ENCODE measurements around the gene PRDM10.
"Not testable (repeated sequence)": the region's sequence is repeated elsewhere in the genome, so short reads cannot be mapped to it uniquely, and the experiment has no call there.

PRDM10 gene

DNA sequence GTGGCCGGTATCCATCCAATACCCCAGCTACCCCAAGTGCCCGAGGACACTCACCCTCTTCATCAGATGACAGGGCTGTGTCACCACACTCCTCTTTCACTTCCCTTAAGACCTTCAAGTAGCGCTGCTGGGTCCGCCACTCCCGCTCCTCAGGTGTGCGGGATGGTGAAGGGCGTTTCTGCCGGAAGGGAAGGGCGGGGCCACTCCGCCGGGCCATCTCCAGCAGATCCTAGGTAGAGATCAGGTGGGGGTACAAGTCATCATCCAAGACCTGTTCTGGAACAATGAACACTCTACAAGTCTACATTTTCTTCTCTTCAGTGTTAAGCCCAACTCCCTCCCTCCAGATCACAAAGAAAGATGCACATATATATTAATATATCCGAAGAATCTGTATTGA, 117.3 kb downstream of the PRDM10 start:
- no peak for TF ChIP-seq CTCF (conservative IDR thresholded peaks at IDR 0.05; ENCODE audit: low read depth, low read length)
- no peak overlapping the region for H3K4me3 ChIP-seq (ENCODE audit: low read depth, low read length)
- DNase-seq (ENCODE audit: low read depth) = no peak

DNA sequence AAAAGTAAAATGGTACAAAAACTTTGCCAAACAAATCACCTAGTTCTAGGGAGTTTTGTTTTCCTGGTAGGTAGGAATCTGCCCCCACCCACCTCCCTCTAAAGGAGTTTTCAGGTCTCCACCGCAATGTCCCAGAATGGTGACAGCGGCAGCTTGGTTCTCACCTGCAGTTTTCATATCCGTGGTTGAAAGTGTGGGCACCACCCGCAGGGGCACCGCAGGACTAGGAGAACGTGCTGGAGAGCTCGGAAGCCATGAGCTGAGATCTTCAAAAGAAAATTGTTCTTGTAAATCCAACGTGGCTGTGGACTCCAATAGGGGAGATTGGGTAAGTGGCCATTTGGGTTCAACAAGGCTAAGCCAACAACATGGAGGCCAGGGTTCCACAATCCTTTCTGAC, 118.1 kb downstream of the PRDM10 start:
- no peak overlapping the region for H3K4me3 ChIP-seq (ENCODE audit: low read depth, low read length)
- no peak for TF ChIP-seq CTCF (conservative IDR thresholded peaks at IDR 0.05; ENCODE audit: low read depth, low read length)
- DNase-seq (ENCODE audit: low read depth) = no peak

DNA sequence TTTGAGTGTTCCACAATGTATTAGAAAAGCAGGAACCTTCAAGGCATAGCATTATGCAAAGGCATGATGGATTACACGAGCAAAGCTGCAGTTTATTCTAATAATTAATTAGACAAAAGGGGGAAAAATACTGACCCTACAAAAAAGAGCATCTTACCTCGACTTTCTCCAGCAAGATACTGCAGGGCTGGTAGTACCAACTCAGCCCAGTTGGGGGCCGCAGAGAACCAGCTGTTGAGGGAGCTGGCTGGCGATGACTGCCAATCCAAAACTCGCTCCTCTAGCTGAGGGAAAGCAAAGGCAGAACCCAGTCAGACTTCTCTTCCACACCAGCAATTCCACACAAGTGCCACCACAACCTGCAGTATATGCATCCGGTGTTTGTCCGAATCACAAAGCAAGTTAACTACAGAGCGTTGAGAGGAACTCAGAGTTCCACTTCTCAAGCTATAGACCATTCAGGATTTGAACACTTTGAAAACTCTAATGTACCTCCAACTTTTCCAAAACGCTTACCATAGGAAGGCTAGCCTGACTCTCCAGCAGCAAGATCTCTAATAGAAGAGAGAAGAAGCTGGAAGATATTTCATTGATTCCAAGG, 121.0 kb downstream of the PRDM10 start:
- H3K4me3 ChIP-seq (ENCODE audit: low read depth, low read length) = no peak overlapping the region
- DNase-seq (ENCODE audit: low read depth) = peak; percentile 46
- TF ChIP-seq CTCF (conservative IDR thresholded peaks at IDR 0.05; ENCODE audit: low read depth, low read length) = peak; percentile 72

DNA sequence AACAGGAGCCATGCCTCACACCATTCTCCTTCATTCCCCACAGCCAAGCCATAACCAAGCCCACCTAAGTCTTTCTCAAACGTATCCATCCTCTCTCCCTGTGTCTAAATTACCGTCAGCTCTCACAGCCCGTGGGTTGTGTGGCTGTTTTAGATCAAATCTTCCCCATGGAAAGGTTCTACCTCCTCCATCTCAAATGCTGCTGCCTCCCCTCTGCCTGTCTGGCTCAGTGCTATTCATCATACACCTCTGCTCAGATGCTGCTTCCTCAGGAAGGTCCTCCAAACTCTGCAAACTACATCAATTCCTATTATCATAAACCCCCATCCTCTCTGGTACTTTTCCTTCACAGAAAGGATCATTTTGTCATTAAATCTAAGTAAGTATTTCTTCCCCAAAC, 122.3 kb downstream of the PRDM10 start:
- no peak for DNase-seq (ENCODE audit: low read depth)
- TF ChIP-seq CTCF (conservative IDR thresholded peaks at IDR 0.05; ENCODE audit: low read depth, low read length) = no peak
- H3K4me3 ChIP-seq (ENCODE audit: low read depth, low read length) = no peak overlapping the region

- no peak for DNase-seq (ENCODE audit: low read depth)
- TF ChIP-seq CTCF (conservative IDR thresholded peaks at IDR 0.05; ENCODE audit: low read depth, low read length) = no peak
- no peak overlapping the region for H3K4me3 ChIP-seq (ENCODE audit: low read depth, low read length)
Observed at GRCh38 chr11:129871914-129872313, 130.7 kb downstream of the PRDM10 start.

DNA sequence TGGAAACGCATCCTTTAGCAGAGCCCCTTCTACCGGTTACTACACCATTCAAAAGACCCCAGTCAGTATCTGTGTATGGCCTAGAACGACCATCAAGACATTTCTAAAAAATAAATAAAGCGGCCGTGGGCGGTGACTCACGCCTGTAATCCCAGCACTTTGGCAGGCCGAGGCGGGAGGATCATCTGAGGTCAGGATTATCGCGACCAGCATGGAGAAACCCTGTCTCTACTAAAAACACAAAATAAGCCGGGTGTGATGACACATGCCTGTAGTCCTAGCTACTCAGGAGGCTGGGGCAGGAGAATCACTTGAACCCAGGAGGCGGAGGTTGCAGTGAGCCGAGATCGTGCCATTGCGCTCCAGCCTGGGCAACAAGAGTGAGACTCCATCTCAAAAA, 134.0 kb downstream of the PRDM10 start:
- H3K4me3 ChIP-seq (ENCODE audit: low read depth, low read length) = not testable (repeated sequence)
- peak; percentile 22 for DNase-seq (ENCODE audit: low read depth)

DNA sequence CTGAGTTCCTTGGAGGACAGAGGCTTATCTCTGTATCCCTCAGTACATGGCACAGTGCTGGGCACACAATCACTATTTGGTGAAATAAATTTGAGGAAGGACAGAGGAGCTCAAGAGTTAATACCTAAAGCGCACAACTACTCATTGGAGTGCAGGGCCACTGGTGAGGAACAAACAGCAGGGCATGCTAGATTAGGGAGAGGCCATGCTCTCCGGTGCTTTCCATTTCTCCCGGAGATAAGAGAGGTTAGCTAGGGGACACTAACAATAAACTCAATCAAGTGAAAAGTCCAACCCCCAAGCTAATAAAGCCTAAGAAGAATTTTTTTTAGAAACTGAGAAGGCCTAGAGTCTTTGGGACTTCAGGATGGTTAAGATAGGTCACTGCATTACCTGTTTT, 136.3 kb downstream of the PRDM10 start:
- no peak for DNase-seq (ENCODE audit: low read depth)

More for the DNA sequence above, 136.3 kb downstream of the PRDM10 start:
- TF ChIP-seq CTCF (conservative IDR thresholded peaks at IDR 0.05; ENCODE audit: low read depth, low read length) = no peak
- no peak overlapping the region for H3K4me3 ChIP-seq (ENCODE audit: low read depth, low read length)
